CD14-positive monocyte (primary cell): ENCODE results near the gene PPP1R2C. TPM values are rescaled to one million over a fixed set of nuclear protein-coding genes. Genes with fewer than 3 reads are reported as not detected.

Experiments
- DNase-seq, 3 donors: peaks; one replicate each; pipeline ENCODE4 v3.0.0-alpha.2; 2011 to 2022
- H2AFZ ChIP-seq: 2 replicates; pipeline ENCODE4 v1.6.0; 2012; ENCODE audit warnings: mild to moderate bottlenecking, low read depth, low read length, inconsistent platforms; ENCODE audit not compliant: insufficient read depth, poor library complexity, severe bottlenecking
- H3K27ac ChIP-seq, 2 donors: 1 replicate in 1 of 2; 2 replicates in 1 of 2; pipeline ENCODE4 v1.5.1; 2012 to 2013; ENCODE audit warnings: low read length in 2 of 2, control low read depth in 1 of 2, inconsistent platforms in 1 of 2, low read depth in 1 of 2, mild to moderate bottlenecking in 1 of 2
- H3K27me3 ChIP-seq, 2 donors: one replicate each; pipeline versions ENCODE4 v1.6.0 to v1.6.1; 2011 to 2013; ENCODE audit warnings: low read length in 2 of 2; ENCODE audit not compliant: control insufficient read depth in 2 of 2, insufficient read depth in 2 of 2
- H3K36me3 ChIP-seq, 2 donors: replicated peaks in 1 of 2; 1 replicate in 1 of 2; 2 replicates in 1 of 2; pipeline versions ENCODE4 v1.5.1 to v1.6.1; 2012 to 2013; ENCODE audit warnings: low read length in 2 of 2, control low read depth in 1 of 2, inconsistent platforms in 1 of 2, mild to moderate bottlenecking in 1 of 2; ENCODE audit not compliant: insufficient read depth in 2 of 2, control insufficient read depth in 1 of 2
- H3K4me1 ChIP-seq, 2 donors: 1 replicate in 1 of 2; 2 replicates in 1 of 2; pipeline versions ENCODE4 v1.5.1 to v1.6.1; 2012 to 2013; ENCODE audit warnings: low read length in 2 of 2, control low read depth in 1 of 2, inconsistent platforms in 1 of 2, mild to moderate bottlenecking in 1 of 2, moderate library complexity in 1 of 2; ENCODE audit not compliant: insufficient read depth in 2 of 2, control insufficient read depth in 1 of 2
- H3K4me2 ChIP-seq: replicated peaks from 2 replicates; pipeline ENCODE3; 2012; ENCODE audit warnings: low read length, moderate library complexity, mild to moderate bottlenecking; ENCODE audit not compliant: poor library complexity, severe bottlenecking; ENCODE audit errors: extremely low read depth
- H3K4me3 ChIP-seq, 3 experiments: fragments of 200-600 bp in 1 of 3; sonication (generic) in 1 of 3; replicated peaks in 1 of 3; 1 replicate in 2 of 3; 2 replicates in 1 of 3; pipeline ENCODE4 v1.5.1; 2011 to 2013; ENCODE audit warnings: low read length in 3 of 3, mild to moderate bottlenecking in 3 of 3, control low read depth in 2 of 3, low read depth in 2 of 3, inconsistent platforms in 1 of 3, moderate library complexity in 1 of 3
- H3K79me2 ChIP-seq: 2 replicates; pipeline ENCODE4 v1.6.0; 2012; ENCODE audit warnings: mild to moderate bottlenecking, control low read depth, inconsistent platforms, low read length, moderate library complexity; ENCODE audit not compliant: insufficient read depth
- H3K9ac ChIP-seq: 2 replicates; pipeline ENCODE4 v1.6.0; 2017; ENCODE audit warnings: low read length, mild to moderate bottlenecking; ENCODE audit not compliant: insufficient read depth, poor library complexity, severe bottlenecking
- H3K9me3 ChIP-seq, 2 donors: replicated peaks in 1 of 2; 1 replicate in 1 of 2; 2 replicates in 1 of 2; pipeline versions ENCODE4 v1.5.1 to v1.6.1; 2012 to 2013; ENCODE audit warnings: low read length in 2 of 2, control low read depth in 1 of 2; ENCODE audit not compliant: control insufficient read depth in 1 of 2, insufficient read depth in 1 of 2
- H4K20me1 ChIP-seq: 2 replicates; pipeline ENCODE4 v1.6.0; 2012; ENCODE audit warnings: mild to moderate bottlenecking, low read length, control low read depth, moderate library complexity; ENCODE audit not compliant: insufficient read depth
- H3K27ac Mint-ChIP-seq, 7 donors: one replicate each; pipeline ENCODE4 v1.8.0; 2020; ENCODE audit warnings: mild to moderate bottlenecking in 7 of 7, mixed read lengths in 7 of 7, moderate library complexity in 6 of 7, inconsistent platforms in 2 of 7
- H3K27me3 Mint-ChIP-seq, 3 donors: one replicate each; pipeline ENCODE4 v1.8.0; 2021 to 2022; ENCODE audit warnings: low read depth in 3 of 3, mild to moderate bottlenecking in 3 of 3, mixed read lengths in 3 of 3, moderate library complexity in 3 of 3, inconsistent platforms in 1 of 3
- H3K36me3 Mint-ChIP-seq, 2 donors: one replicate each; pipeline ENCODE4 v1.8.0; 2020; ENCODE audit warnings: mixed read lengths in 2 of 2, inconsistent platforms in 1 of 2, mild to moderate bottlenecking in 1 of 2
- H3K4me1 Mint-ChIP-seq: one replicate; pipeline ENCODE4 v1.8.0; 2020; ENCODE audit warnings: mild to moderate bottlenecking, mixed read lengths
- H3K4me3 Mint-ChIP-seq, 2 donors: one replicate each; pipeline ENCODE4 v1.8.0; 2020; ENCODE audit warnings: mild to moderate bottlenecking in 2 of 2, mixed read lengths in 2 of 2, moderate library complexity in 1 of 2
- H3K9me3 Mint-ChIP-seq, 7 donors: one replicate each; pipeline ENCODE4 v1.8.0; 2020 to 2022; ENCODE audit warnings: mixed read lengths in 7 of 7, mild to moderate bottlenecking in 6 of 7, moderate library complexity in 6 of 7, inconsistent platforms in 2 of 7
- WGBS: methylation state at CpG from one replicate; pipeline ENCODE4 v1.1.5; 2013; ENCODE audit warnings: missing lambda C conversion rate; ENCODE audit not compliant: insufficient coverage; 5-methylcytosine and 5-hydroxymethylcytosine counted together
- intact Hi-C, 2 donors: fragments of 100-400 bp; cut with micrococcal nuclease; formaldehyde crosslinking; loops; one replicate each; pipeline versions ENCODE4 v1.15.0 to v1.15.1; 2023
- polyA plus RNA-seq, 3 donors: library from polyadenylated mRNA; depleted of rRNA in 1 of 3; unstranded in 2 of 3; stranded (reverse) in 1 of 3; fragments of 300-500 nt in 2 of 3; fragments of >200 nt in 1 of 3; fragmentation: Illumina TruSeq in 2 of 3; gene quantifications; 1 replicate in 2 of 3; 2 replicates in 1 of 3; pipeline ENCODE4 v1.2.3, GENCODE V29; 2012 to 2021
- TF ChIP-seq, protein P1 (sequence below): fragments of 200-600 bp; IDR thresholded peaks from one replicate; pipeline ENCODE4 v1.8.0; 2022; ENCODE audit warnings: antibody characterized with exemption, mild to moderate bottlenecking

PPP1R2C gene
- polyA plus RNA-seq, 3 donors = not detected

GRCh38 chrX:42759881-42760280 lies 18.1 kb downstream of the PPP1R2C start:
- no CpG with 5 or more reads among the region's 1 CpG for WGBS
- peaks cover 6 to 16% (median 8%) of the 10 kb centered on the region in 7 donors for H3K9me3 Mint-ChIP-seq

DNA sequence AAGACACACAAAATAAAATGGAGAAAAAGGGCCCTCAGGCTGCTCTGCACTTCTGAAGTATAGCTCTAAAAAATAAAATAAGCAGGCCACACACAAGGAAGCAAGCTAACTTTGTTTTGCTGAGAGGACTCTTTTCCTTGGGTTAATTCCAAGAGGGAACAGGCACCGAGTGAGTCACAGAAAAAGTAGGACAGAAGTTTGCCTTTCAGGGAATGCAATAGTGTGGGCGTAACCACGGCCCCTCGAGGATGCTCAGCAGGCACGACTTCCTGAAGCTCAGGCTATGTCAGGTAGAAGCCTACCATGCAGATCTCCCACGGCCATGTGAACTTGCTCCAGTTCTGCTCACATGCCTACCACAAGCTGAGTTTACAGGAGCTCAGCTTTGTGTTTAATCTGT lies 22.1 kb downstream of the PPP1R2C start:
- H3K9ac ChIP-seq = no peak overlapping the region
- H3K27ac ChIP-seq = no peak overlapping the region
- no peak overlapping the region for H3K27ac Mint-ChIP-seq
- no peaks in the 10 kb centered on the region for H3K27me3 ChIP-seq
- H3K4me2 ChIP-seq = no peak overlapping the region
- no peaks in the 10 kb centered on the region for H3K9me3 ChIP-seq
- no peak overlapping the region for H3K4me3 ChIP-seq
- no peak overlapping the region for H3K4me3 Mint-ChIP-seq
- peaks cover 0 to 5% (median 0%) of the 10 kb centered on the region in 7 donors for H3K9me3 Mint-ChIP-seq
- WGBS = no CpG with 5 or more reads among the region's 6 CpGs
- no peaks in the 10 kb centered on the region for H3K36me3 ChIP-seq
- DNase-seq = no peak
- no peaks in the 10 kb centered on the region for H3K36me3 Mint-ChIP-seq
- intact Hi-C loops = no loop called here
- TF ChIP-seq, protein P1, sequence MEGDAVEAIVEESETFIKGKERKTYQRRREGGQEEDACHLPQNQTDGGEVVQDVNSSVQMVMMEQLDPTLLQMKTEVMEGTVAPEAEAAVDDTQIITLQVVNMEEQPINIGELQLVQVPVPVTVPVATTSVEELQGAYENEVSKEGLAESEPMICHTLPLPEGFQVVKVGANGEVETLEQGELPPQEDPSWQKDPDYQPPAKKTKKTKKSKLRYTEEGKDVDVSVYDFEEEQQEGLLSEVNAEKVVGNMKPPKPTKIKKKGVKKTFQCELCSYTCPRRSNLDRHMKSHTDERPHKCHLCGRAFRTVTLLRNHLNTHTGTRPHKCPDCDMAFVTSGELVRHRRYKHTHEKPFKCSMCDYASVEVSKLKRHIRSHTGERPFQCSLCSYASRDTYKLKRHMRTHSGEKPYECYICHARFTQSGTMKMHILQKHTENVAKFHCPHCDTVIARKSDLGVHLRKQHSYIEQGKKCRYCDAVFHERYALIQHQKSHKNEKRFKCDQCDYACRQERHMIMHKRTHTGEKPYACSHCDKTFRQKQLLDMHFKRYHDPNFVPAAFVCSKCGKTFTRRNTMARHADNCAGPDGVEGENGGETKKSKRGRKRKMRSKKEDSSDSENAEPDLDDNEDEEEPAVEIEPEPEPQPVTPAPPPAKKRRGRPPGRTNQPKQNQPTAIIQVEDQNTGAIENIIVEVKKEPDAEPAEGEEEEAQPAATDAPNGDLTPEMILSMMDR = no peak
- no peak overlapping the region for H2AFZ ChIP-seq
- H3K27me3 Mint-ChIP-seq = peaks cover 0 to 5% (median 1%) of the 10 kb centered on the region in 3 donors
- no peaks in the 10 kb centered on the region for H3K4me1 Mint-ChIP-seq
- H4K20me1 ChIP-seq = no peaks in the 10 kb centered on the region
- no peaks in the 10 kb centered on the region for H3K79me2 ChIP-seq
- H3K4me1 ChIP-seq = no peaks in the 10 kb centered on the region

More at GRCh38 chrX:42759881-42760280, 18.1 kb downstream of the PPP1R2C start:
- no peak overlapping the region for H3K4me2 ChIP-seq
- no peak overlapping the region for H2AFZ ChIP-seq
- no peak overlapping the region for H3K9ac ChIP-seq
- Mint-ChIP-seq H3K27ac (no peak overlapping the region), H3K27me3 (peaks cover 0 to 3% (median 3%) of the 10 kb centered on the region in 3 donors), H3K4me3 (no peak overlapping the region), H3K36me3 (no peaks in the 10 kb centered on the region), H3K4me1 (no peaks in the 10 kb centered on the region)
- H3K4me3 ChIP-seq = no peak overlapping the region
- H3K79me2 ChIP-seq = no peaks in the 10 kb centered on the region
- TF ChIP-seq, protein P1 = no peak
- no peaks in the 10 kb centered on the region for H3K9me3 ChIP-seq
- no peaks in the 10 kb centered on the region for H3K4me1 ChIP-seq
- no peaks in the 10 kb centered on the region for H3K27me3 ChIP-seq
- no peak for DNase-seq
- H4K20me1 ChIP-seq = no peaks in the 10 kb centered on the region
- H3K36me3 ChIP-seq = no peaks in the 10 kb centered on the region
- no peak overlapping the region for H3K27ac ChIP-seq
- intact Hi-C loops = no loop called here
